ENCODE data around the gene CMKLR1.

The CMKLR1 gene

DNA sequence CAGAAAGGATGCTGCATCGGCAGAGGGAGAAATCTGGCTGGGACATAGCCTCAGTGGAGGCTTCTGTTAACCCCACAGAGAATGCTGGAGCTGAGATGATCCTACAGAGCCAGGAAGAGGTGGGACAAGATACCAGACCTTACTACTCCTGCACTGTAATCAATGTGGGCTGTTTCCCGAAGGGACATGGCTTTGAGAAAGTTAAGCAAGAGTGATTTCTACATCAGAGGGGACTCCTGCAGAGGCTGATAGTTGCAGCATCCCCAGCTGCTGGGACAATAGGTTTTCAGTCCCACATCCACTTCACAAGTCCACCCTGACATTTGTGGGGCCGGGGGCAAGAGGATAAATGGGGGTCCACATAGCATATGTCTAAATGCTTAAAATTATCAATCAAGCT is 22.5 kb upstream of the CMKLR1 start:
- ATAC-seq (no peak), DNase-seq (no peak)

DNA sequence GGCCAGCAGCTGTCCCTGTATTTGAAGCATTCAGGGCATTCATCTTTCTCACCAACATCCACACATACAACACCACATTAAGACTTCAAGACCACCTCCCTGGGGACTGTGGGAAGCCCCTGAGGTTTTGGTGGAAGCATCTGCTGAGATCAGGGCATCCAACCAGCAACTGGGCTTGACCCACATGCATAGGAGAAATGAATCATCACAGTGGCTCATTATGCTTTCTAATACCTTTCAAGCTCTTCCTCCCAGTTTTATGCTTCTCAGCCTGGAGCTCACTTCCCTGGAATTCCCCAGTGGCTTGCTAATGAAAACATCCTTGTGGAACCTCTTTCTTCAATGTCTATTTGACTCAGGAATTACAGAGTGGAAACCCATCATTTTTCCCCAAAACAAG is 21.4 kb upstream of the CMKLR1 start:
- no peak for DNase-seq

DNA sequence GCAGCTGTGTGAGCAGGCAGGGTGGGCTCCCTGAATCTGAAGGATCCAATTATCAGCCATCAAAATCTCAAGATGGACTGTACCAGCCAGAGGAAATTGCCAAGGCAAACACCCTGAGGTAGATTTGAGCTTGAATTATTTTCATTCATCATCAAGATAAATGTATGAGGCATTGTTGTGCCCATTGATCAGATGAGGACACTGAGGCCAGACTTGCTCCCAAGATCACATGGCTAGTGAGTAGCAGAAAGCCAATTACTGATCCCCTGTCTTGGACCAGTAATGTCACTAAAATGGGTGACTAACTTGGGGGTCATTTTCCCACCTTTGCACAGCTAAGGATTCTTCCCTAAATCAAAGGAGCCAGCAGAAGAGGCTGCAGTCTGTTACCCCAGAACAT is 20.9 kb upstream of the CMKLR1 start:
- ATAC-seq: no peak
- DNase-seq: no peak

More for the DNA sequence above, 21.4 kb upstream of the CMKLR1 start:
- ATAC-seq: peak; percentile 11

DNA sequence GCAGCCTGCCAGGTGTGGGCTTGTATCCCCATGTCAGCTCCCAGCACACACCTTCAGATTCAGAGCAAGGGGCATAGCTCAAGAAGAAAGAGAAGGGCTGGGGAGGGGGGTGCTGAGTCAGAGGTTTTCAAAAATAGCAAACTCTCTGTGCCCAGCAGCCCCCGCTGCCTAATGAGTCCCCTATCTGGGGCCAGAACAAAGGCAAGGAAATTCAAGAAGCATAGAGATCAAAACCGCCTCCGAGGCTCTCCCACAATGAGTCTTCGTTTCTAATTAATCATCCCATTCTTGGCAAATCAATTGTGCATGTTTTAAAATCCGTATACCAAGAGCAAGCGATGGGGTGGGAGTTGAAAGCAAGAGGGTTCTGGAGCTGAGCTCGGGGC is 19.5 kb upstream of the CMKLR1 start:
- ATAC-seq: no peak
- no peak for DNase-seq

GRCh38 chr12:108357834-108358579 is 18.9 kb upstream of the CMKLR1 start:
- no peak for ATAC-seq

DNA sequence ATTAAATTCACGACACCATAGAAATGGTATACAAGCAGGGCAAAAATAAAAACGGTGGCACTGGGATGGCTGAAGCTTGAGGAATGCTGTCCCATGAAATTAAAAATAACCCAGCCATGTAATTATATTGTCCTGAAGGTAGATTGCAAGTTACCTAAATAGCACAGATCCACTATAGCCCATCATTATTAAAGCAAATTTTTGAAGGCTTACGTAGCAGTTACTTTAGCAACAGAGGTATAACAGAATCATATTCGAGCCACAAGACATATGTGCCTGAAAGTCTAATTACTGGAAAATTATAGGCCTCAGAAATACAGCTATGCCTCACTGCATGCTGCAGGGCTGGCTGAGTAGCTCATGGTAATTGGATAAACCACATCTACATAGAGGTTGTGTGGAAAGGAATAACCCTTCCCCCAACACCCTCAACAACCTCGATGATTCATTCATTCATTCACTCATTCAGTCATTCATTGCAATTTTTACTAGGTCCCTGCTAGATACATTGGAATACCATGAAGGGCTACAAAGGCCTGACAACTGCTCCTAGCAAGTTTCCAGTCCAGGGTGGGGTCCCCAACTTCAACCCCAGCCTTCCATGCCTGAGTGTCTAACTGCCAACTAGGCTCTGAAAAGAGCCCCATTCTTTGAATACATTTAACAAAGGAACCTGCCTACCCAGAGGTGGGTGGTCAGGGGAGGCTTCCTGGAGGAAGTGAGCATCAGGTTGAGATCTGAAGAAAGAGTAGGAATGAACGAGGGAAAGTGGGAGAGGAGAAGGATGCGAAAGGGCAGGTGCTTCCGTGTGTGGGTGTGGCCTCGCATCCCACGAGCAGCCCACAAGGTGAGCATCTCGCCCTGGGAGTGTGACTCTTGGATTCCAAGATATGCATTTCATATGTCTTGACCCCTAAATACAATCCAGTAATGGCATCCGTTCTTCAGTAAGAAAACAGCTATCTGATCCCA is 18.0 kb upstream of the CMKLR1 start:
- ATAC-seq (no peak), DNase-seq (no peak)

More at GRCh38 chr12:108357834-108358579, 18.9 kb upstream of the CMKLR1 start:
- no peak for DNase-seq

- ATAC-seq: no peak
- no peak for DNase-seq
Measured at GRCh38 chr12:108355069-108355468, 16.0 kb upstream of the CMKLR1 start.

DNA sequence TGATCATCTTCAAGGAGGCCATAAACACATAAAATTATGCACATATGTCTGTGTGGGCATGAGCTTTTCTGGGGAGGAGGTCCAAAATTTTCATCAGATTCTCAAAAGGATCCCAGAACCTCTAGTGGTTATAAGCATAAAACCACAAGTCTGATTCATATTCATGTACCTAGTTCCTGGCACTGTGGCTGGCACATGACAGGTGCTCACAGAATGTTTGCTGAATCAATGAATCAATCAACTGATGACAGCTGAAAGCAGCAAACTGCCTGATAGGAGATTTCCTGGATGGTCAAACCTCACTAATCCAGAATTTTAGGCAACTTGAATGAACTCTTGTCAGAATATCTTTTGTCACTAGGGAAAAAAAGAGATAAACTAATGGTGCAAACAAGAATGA is 13.5 kb upstream of the CMKLR1 start:
- DNase-seq: no peak
- no peak for ATAC-seq

DNA sequence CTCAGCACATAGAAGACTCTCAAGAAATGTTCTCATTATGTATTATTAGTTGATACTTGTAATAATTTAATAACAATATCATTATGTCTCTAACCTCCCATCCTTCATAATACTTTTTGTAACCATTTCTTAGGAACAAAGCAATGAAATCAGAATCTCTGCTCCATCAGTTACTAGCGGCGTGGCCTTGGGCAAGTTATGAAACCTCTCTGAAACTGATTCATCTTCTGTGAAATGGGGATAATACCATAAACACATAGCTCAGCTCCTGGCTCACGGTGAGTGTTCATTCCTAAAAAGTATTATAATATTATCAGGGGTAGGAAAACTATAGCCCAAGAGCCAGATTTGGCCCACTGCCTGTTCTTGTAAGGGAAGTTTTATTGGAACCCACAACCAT is 11.4 kb upstream of the CMKLR1 start:
- DNase-seq (no peak), ATAC-seq (no peak)

- no peak for ATAC-seq
- DNase-seq: no peak
Measured at GRCh38 chr12:108349278-108349688, 10.2 kb upstream of the CMKLR1 start.

DNA sequence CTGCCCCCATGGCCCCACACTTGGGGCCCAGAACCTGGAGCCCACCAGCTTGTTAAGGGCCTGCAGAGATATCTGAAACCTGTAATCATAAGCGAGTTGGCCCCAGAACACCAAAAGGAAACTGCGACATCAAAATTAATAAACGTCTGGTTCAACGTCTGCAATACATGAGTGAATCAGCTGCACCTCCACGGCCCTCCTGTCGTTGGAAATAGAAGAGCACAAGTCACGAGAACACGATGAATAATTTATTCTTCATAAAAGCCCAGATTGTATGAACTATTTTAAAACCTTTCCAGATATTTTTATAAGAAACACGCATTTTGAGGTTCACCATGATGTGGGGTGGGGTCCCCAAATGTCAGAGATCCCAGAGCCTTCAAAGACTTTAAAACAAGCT is 9.7 kb upstream of the CMKLR1 start:
- DNase-seq (no peak), ATAC-seq (no peak)

DNA sequence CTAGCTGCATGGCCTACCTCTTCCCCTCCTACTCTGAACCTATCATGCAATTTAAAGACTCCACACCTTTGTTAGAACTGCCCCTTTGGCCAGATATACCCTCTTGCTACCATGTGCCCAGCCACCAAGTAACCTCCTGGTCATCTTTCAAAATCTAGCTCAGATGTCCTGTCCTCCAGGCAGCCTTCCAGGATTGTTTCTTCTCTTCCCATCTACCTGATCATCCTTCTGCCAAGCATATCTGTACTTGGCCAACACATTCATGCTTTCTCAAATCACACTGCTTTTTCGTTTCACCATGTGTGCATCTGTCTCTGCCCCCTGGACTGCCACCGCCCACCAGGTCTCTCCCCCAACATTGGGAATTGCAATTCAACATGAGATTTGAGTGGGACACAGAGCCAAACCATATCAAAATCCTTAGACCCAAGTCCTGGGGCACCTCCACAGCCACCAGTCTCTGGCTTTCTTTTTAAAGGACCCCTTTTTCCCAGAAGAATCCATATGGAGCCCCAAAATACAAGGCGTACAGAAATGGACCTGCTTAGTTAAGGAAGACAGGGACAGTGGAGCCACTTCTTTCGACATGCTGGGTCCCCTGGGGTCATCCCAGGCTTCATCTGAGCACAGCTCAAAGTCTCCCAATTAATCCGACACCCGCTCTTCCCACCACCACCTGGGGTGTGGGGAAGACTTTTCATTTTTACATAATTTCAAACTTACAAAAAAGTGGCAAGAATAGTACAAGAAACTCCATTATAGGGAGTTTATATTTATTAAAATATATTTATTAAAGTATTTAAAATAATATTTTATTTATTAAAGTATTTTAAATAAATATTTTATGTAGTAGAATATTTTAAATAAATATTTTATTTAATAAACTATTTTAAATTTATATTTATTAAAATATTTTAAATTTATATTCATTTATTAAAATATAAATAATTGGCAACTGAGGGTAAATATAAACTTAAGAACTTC is 7.9 kb upstream of the CMKLR1 start:
- ATAC-seq: no peak
- no peak for DNase-seq

- DNase-seq: no peak
- peak; percentile 22 for ATAC-seq
Measured at GRCh38 chr12:108345716-108346633, 6.9 kb upstream of the CMKLR1 start.

GRCh38 chr12:108342985-108343384 is 3.9 kb upstream of the CMKLR1 start:
- DNase-seq (no peak), ATAC-seq (no peak)

- peak; percentile 24 for ATAC-seq
Measured at GRCh38 chr12:108341854-108342847, 3.0 kb upstream of the CMKLR1 start.

GRCh38 chr12:108341356-108341755 is 2.2 kb upstream of the CMKLR1 start:
- no peak for DNase-seq
- ATAC-seq: no peak

More at GRCh38 chr12:108341854-108342847, 3.0 kb upstream of the CMKLR1 start:
- DNase-seq: no peak

GRCh38 chr12:108340037-108340436 is 926 bp upstream of the CMKLR1 start:
- DNase-seq (no peak), ATAC-seq (no peak)

DNA sequence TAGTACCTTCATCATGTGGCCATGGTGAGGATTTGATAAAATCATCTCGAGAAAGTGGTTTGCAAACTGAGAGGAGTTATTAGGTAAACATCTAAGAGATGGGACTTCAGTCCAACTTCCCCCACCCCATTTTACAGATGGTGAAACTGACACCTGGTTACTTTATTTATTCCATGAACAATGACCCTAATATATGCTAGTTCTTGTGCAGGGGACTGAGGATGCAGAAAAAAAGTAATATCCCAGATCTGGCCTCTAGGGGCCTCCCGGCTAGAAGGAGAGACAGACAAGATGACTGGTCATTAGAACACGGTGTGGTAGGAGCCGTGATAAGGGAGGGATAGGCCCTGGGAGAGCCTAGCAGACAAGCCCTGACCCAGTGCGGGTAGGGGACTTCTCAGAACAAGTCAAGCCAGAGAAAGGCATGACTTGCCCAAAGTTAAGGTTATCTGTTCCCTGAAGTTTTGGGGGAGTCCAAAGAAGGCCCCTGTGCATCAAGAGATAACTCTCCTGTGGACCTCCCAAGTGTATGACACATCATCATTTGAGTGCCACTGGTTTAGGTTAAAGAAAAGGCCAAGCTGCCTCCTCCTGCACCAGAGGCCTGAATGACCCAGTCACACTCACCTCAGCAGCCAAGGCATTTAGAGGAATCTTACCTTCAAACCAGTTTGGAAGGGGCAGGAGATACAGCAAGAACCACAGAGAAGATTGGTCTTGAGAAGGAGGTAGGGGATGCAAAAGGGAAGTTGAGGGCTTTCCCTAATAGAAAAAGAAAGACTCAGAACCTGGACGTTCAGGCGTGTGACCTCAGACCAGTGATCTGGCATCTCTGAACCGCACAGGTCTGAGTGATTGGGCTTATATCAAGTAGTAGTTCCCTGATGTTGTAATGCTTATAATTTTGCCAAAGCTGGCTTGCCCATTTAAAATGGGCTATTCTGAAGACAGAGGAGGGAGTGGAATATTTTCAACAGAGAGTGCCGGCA is 1.6 kb downstream of the CMKLR1 start:
- no peak for ATAC-seq
- no peak for DNase-seq

All from stimulated activated naive CD8-positive, alpha-beta T cell treated with anti-CD3 and anti-CD28 coated beads, Interleukin-15, Interleukin-2, amounts not matched to agents 100 U/mL and 50 U/mL, for 24 hours (primary cell).